ENCODE results near the gene GRAP2. TPM values are rescaled to one million over a fixed set of nuclear protein-coding genes. Genes with fewer than 3 reads are reported as not detected.

The GRAP2 gene
- total and polyA plus RNA-seq, 2 of the 8 experiments (the other 6 are each of a cell fraction or from before 2014, with no cell fraction given) = 0.08 TPM; not detected in 1

GRCh38 chr22:39972641-39973040 lies 71.8 kb downstream of the GRAP2 start (continued):
- TF ChIP-seq ATF2 (IDR thresholded peaks at IDR 0.05; ENCODE audit: low read length) (no peak), BCL11A (IDR thresholded peaks at IDR 0.05; ENCODE audit: low read depth in 2 of 2, low read length in 2 of 2) (no peak)

Measured in H1 (cell line).